Psoas muscle (tissue), 8 donors: ENCODE data around the gene ADORA2A. TPM values are rescaled to one million over a fixed set of nuclear protein-coding genes. Genes with fewer than 3 reads are reported as not detected.
A peak's percentile ranks its signal among the peaks of the same experiment; 100 is the strongest.

Source experiments
- ATAC-seq, 4 donors: fragments of 200-7000 bp; cut with Tn5 transposase; one replicate each; pipeline ENCODE4 v1.9.1; 2020; ENCODE audit warnings: moderate library complexity in 3 of 4, mild to moderate bottlenecking in 2 of 4
- DNase-seq, 2 donors: peaks; one replicate each; pipeline ENCODE4 v3.0.0-alpha.2; 2020
- H3K27ac ChIP-seq: fragments of 200-600 bp; one replicate; pipeline ENCODE4 v1.8.0; 2022
- H3K27me3 ChIP-seq, 3 donors: fragments of 200-600 bp in 1 of 3; one replicate each; pipeline versions ENCODE4 v1.6.1 to v1.8.0; 2013 to 2022; ENCODE audit warnings: low read length in 2 of 3, mild to moderate bottlenecking in 2 of 3, moderate library complexity in 1 of 3; ENCODE audit not compliant: insufficient read depth in 3 of 3
- H3K36me3 ChIP-seq, 2 donors: fragments of 200-600 bp in 1 of 2; one replicate each; pipeline versions ENCODE4 v1.6.1 to v1.8.0; 2013 to 2022; ENCODE audit warnings: low read depth in 1 of 2, mild to moderate bottlenecking in 1 of 2, moderate library complexity in 1 of 2; ENCODE audit not compliant: insufficient read depth in 1 of 2
- H3K4me1 ChIP-seq: fragments of 200-600 bp; one replicate; pipeline ENCODE4 v1.8.0; 2022
- H3K4me3 ChIP-seq: fragments of 200-600 bp; one replicate; pipeline ENCODE4 v1.8.0; 2022; ENCODE audit warnings: mild to moderate bottlenecking
- H3K9me3 ChIP-seq: fragments of 200-600 bp; one replicate; pipeline ENCODE4 v1.8.0; 2022
- WGBS, 3 donors: extraction: QIAGEN DNeasy Blood & Tissue Kit; methylation state at CpG; one replicate each; pipeline versions ENCODE4 v1.1.6 to v1.1.7; 2013; 5-methylcytosine and 5-hydroxymethylcytosine counted together
- intact Hi-C, 2 donors: fragments of 100-400 bp; cut with DNase I; formaldehyde crosslinking; loops; one replicate each; pipeline versions ENCODE4 v1.11.0 to v1.14.2; 2022
- polyA plus RNA-seq, 3 donors: library from polyadenylated mRNA; stranded (reverse); fragments of 200-250 nt; gene quantifications; one replicate each; pipeline ENCODE4 v1.2.3, GENCODE V29; 2013
- total RNA-seq, 4 donors: library from RNA; stranded (reverse); fragmentation: NEBNext Ultra II Directional in 2 of 4; extraction: Animal tissue kit (Norgen Biotek cat#: 25700) in 2 of 4; gene quantifications; one replicate each; pipeline versions ENCODE4 v1.2.1 to v1.2.4, GENCODE V29; 2021 to 2023
- TF ChIP-seq, protein P1 (sequence below): fragments of 200-600 bp; IDR thresholded peaks from one replicate; pipeline ENCODE4 v1.8.0; 2022; ENCODE audit warnings: antibody characterized with exemption
- donor health status: healthy with polysubstance abuse.
- donor health status: DM: no; HTN: no; CAD: no; lungs with moderate emphysema.
- donor health status: Bipolar disorder and iron deficiency.
- donor health status: healthy.
- donor health status: DM: yes; HTN: yes; CAD: no.
- donor health status: DM: no; HTN: no; CAD: no.
- donor health status: DM: no; HTN: no; CAD: no.
- donor health status: DM: yes; HTN: yes; CAD: no.

Gene ADORA2A
- total and polyA plus RNA-seq, 7 donors = 0.97 to 2.4 (median 1.7) TPM

DNA sequence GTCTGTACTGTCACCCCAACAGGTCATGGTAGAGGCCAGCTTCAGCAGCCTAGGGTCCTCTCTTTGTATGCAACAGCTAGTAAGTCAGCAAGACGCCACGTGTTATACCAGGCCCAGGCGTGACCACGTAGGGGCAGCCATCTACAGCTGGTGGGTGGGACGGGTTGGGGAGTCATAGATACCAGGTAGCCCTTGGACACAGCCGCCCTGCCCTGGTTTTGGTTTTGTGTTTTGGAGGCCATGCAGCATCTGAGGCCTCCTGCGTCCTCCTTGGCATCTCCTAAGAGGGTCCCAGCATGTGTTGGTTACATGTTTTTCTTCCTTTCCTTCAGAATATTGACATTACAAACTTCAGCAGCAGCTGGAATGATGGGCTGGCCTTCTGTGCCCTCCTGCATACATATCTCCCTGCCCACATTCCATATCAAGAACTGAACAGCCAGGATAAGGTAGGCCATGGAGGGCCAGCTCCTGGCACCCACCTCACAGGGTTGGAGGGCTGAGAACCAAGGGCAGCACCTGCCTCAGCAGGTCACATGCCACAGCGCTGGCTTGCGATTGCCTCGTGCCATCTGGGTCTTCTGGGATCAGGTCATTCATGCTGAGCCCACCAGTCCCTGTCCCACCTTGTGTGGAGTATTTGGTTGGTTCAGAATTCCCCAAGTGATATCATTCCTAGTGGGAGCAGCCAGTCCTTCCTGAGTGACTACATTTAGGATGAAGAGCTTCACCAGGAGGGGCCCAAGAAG lies 16.0 kb upstream of the ADORA2A start:
- no peak overlapping the region for H3K4me3 ChIP-seq
- ATAC-seq (no peak), DNase-seq (peak in 1 of 2 donors; percentile 36)
- TF ChIP-seq, protein P1, sequence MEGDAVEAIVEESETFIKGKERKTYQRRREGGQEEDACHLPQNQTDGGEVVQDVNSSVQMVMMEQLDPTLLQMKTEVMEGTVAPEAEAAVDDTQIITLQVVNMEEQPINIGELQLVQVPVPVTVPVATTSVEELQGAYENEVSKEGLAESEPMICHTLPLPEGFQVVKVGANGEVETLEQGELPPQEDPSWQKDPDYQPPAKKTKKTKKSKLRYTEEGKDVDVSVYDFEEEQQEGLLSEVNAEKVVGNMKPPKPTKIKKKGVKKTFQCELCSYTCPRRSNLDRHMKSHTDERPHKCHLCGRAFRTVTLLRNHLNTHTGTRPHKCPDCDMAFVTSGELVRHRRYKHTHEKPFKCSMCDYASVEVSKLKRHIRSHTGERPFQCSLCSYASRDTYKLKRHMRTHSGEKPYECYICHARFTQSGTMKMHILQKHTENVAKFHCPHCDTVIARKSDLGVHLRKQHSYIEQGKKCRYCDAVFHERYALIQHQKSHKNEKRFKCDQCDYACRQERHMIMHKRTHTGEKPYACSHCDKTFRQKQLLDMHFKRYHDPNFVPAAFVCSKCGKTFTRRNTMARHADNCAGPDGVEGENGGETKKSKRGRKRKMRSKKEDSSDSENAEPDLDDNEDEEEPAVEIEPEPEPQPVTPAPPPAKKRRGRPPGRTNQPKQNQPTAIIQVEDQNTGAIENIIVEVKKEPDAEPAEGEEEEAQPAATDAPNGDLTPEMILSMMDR = no peak
- 80 to 96% (median 90%) methylated on average over 10 of the region's 10 CpGs for WGBS, 3 donors
- intact Hi-C loops = no loop called here
- H3K4me1 ChIP-seq = peaks cover 3% of the 10 kb centered on the region
- H3K36me3 ChIP-seq = peaks cover 0 to 49% of the 10 kb centered on the region in 2 donors
- no peaks in the 10 kb centered on the region for H3K9me3 ChIP-seq
- H3K27ac ChIP-seq = no peak overlapping the region
- no peaks in the 10 kb centered on the region for H3K27me3 ChIP-seq

DNA sequence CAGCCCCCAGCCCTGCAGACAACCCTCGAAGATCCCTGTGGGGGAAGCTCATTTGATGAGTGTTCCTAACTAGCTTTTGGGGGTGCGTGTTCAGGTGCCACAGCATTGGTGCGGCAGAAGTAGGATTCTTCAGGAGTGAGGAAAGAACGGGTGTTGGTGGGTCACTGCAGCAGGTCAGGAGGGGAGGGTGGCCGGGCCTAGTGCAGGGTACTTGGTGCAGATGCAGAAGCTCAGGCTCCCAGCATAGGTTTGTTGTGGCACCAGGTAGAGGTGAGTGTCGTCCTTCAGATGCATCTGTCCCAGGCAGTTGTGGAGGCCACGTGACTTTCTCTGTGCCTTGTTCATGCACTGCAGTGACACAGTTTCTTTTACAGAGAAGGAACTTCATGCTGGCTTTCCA lies 15.1 kb upstream of the ADORA2A start:
- H3K4me1 ChIP-seq = peaks cover 3% of the 10 kb centered on the region
- ATAC-seq (no peak), DNase-seq (no peak)
- 80 to 97% (median 88%) methylated on average over 7 of the region's 7 CpGs for WGBS, 3 donors
- H3K27me3 ChIP-seq = no peaks in the 10 kb centered on the region
- no peak overlapping the region for H3K4me3 ChIP-seq
- H3K36me3 ChIP-seq = peaks cover 0 to 57% of the 10 kb centered on the region in 2 donors
- no peak overlapping the region for H3K27ac ChIP-seq
- no peaks in the 10 kb centered on the region for H3K9me3 ChIP-seq
- TF ChIP-seq, protein P1 = no peak
- intact Hi-C loops = no loop called here

DNA sequence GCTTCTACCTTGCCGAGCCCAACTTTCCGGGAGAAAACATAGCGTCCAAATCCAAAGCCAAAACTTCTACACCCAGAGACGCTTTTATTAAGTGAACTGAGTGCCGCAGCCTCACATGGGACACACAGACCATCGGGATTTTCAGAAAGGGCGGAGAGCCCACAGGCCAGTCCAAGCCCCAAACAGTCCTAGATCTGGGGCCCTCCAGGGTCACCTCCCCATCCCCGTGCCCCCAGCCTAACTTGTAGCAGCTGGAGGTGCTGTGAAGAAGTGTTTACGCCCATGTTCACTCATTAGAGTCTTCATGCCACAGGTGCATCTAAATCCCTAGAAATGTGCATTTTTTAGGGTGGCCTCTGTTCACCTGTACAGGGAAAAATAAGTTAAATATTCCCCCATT lies 14.1 kb upstream of the ADORA2A start:
- no peaks in the 10 kb centered on the region for H3K4me1 ChIP-seq
- peak overlapping the region; percentile 9 for H3K27ac ChIP-seq
- TF ChIP-seq, protein P1 = no peak
- no peak overlapping the region for H3K4me3 ChIP-seq
- DNase-seq (peak in 1 of 2 donors; percentile 10), ATAC-seq (no peak)
- H3K27me3 ChIP-seq = no peaks in the 10 kb centered on the region
- H3K9me3 ChIP-seq = no peaks in the 10 kb centered on the region
- 92 to 96% (median 96%) methylated on average over 9 of the region's 9 CpGs for WGBS, 3 donors
- peaks cover 0 to 63% of the 10 kb centered on the region in 2 donors for H3K36me3 ChIP-seq
- intact Hi-C loops = no loop called here

DNA sequence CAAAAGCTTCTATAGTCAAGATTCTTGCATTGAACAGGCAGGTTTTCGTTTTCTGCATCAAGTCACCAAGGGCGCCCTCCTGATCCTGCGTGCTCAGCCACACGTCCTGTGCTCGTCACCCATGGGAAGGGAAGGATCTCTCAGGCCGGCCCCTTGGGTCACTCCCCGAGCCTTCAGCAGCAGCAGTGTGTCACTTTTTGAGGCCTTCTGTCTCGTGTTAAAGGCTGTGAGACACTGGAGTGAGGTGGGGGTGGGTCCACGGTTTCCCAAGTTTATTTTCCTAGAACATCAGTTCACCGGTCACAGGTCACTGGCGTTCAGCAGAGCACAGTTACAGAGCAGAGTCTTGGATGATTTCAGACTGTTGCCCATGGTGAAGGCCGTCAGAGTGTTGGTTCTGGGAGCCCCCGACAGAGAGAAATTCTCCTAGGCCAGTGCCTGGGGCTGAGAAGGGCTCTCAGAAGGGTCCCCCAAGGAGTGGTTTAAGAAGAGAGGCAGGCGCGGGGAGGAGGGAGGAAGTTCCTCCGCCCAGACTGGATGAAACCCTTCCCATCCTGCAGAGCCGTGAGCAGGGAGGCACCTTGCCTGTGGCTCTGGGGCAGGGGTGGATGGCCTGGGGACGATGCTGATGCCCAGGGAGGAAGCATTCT lies 13.5 kb upstream of the ADORA2A start:
- Histone ChIP-seq H3K9me3 (no peaks in the 10 kb centered on the region), H3K4me3 (no peak overlapping the region), H3K36me3 (peaks cover 0 to 64% of the 10 kb centered on the region in 2 donors), H3K27ac (peak overlapping the region; percentile 9), H3K4me1 (no peaks in the 10 kb centered on the region), H3K27me3 (no peaks in the 10 kb centered on the region)
- 80 to 87% (median 85%) methylated on average over 18 of the region's 18 CpGs for WGBS, 3 donors
- TF ChIP-seq, protein P1 = no peak
- no peak for ATAC-seq
- peak in 1 of 2 donors; percentile 52 for DNase-seq
- intact Hi-C loops = no loop called here
